ENCODE data around the gene ABHD16A.

The ABHD16A gene

GRCh38 chr6:31687860-31688693 is 15.0 kb downstream of the ABHD16A start:
- DNase-seq = no peak

GRCh38 chr6:31687321-31687720 is 15.8 kb downstream of the ABHD16A start:
- DNase-seq = no peak

GRCh38 chr6:31686483-31686882 is 16.6 kb downstream of the ABHD16A start:
- no peak for DNase-seq

GRCh38 chr6:31683591-31683990 is 19.5 kb downstream of the ABHD16A start:
- DNase-seq = no peak

- DNase-seq = no peak
Observed at GRCh38 chr6:31681135-31681671, 21.9 kb downstream of the ABHD16A start.

- DNase-seq = no peak
Observed at GRCh38 chr6:31680226-31681134, 22.6 kb downstream of the ABHD16A start, which contains the start of gene LY6G5C. LY6G5C (minus strand) TSS chr6:31681067; CDS start chr6:31680373, 694 bp downstream.

- no peak for DNase-seq
Observed at GRCh38 chr6:31677955-31678354, 25.2 kb downstream of the ABHD16A start.

GRCh38 chr6:31676904-31677303 is 26.2 kb downstream of the ABHD16A start:
- DNase-seq = no peak

- no peak for DNase-seq
Observed at GRCh38 chr6:31676322-31676903, 26.7 kb downstream of the ABHD16A start.

- no peak for DNase-seq
Observed at GRCh38 chr6:31669676-31670075, 33.4 kb downstream of the ABHD16A start, which contains the start of gene LY6G5B. LY6G5B (plus strand) TSS chr6:31669976; CDS start chr6:31670951, 975 bp downstream.

GRCh38 chr6:31666337-31666965 is 36.7 kb downstream of the ABHD16A start:
- no peak for DNase-seq

- DNase-seq = peak; percentile 44
Observed at GRCh38 chr6:31665501-31666336, 37.4 kb downstream of the ABHD16A start, which contains the start of gene CSNK2B. CSNK2B (plus strand) TSS chr6:31666080; CDS start chr6:31666832, 752 bp downstream.

- DNase-seq = no peak
Observed at GRCh38 chr6:31664790-31665500, 38.2 kb downstream of the ABHD16A start, which contains the start of gene GPANK1. GPANK1 (minus strand) TSS chr6:31664997; CDS start chr6:31664478, 519 bp downstream.

GRCh38 chr6:31663961-31664789 is 38.9 kb downstream of the ABHD16A start:
- DNase-seq = no peak

GRCh38 chr6:31663126-31663960 is 39.8 kb downstream of the ABHD16A start:
- DNase-seq = no peak

- no peak for DNase-seq
Observed at GRCh38 chr6:31662124-31662723, 40.9 kb downstream of the ABHD16A start.

GRCh38 chr6:31661262-31662123 is 41.6 kb downstream of the ABHD16A start:
- no peak for DNase-seq
